Left colon (tissue), 2 donors: Measurements from ENCODE around the gene PRSS36. TPM values are rescaled to one million over a fixed set of nuclear protein-coding genes. Genes with fewer than 3 reads are reported as not detected.
"Not testable (repeated sequence)": the region's sequence is repeated elsewhere in the genome, so short reads cannot be mapped to it uniquely, and the experiment has no call there.

Experiments
- ATAC-seq: fragments of 200-7000 bp; cut with Tn5 transposase; one replicate; pipeline ENCODE4 v1.9.1; 2020; ENCODE audit warnings: mild to moderate bottlenecking, moderate library complexity
- DNase-seq, 2 donors: peaks; one replicate each; pipeline ENCODE4 v3.0.0-alpha.2; 2020
- intact Hi-C, 2 donors: fragments of 100-400 bp; cut with DNase I in 1 of 2; cut with micrococcal nuclease in 1 of 2; formaldehyde crosslinking; loops; one replicate each; pipeline versions ENCODE4 v1.11.2 to v1.14.0; 2022; cut with DNase I, micrococcal nuclease
- total RNA-seq, 2 donors: library from RNA; stranded (reverse); fragmentation: NEBNext Ultra II Directional; extraction: Animal tissue kit (Norgen Biotek cat#: 25700); gene quantifications; one replicate each; pipeline ENCODE4 v1.2.1, GENCODE V29; 2021
- donor health status: DM: no; HTN: no; CAD: no.
- donor health status: DM: yes; HTN: yes; CAD: no.

PRSS36 gene
- total RNA-seq, 2 donors from 2014 or later: 8.1 to 9.7 TPM

DNA sequence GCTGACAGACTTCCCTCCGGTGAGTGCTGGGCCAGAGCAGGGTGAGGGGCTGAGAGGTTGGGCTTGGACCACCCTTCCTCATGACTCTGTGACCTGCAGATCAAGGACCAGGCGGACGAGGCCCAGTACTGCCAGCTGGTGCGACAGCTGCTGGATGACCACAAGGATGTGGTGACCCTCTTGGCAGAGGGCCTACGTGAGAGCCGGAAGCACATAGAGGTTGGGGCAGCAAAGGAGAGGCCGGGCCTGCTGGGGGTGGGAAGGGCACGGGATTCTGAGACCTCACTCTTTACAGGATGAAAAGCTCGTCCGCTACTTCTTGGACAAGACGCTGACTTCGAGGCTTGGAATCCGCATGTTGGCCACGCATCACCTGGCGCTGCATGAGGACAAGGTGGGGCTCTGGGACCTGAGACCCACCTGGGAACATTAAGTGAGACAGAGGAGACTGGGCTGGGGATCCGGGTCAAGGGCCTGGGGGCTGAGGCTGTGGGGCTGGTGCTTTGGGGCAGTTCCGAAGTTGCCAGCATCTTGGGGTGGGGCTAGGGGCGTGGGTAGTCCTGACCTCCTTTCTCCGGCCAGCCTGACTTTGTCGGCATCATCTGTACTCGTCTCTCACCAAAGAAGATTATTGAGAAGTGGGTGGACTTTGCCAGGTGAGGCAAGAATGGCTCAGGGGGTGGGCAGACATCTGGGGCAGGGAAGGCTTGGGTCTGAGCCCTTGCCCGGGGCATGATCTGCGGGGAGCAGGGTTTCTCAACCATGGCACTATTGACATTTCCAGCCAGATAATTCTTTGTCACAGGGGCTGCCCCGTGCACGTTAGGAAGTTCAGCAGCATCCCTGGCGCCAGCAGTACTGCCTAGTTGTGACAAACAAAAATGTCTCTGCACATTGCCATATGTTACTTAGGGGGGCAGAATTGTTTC is 39.5 kb downstream of the PRSS36 start:
- DNase-seq (no peak), ATAC-seq (no peak)
- intact Hi-C loops: no loop called here

DNA sequence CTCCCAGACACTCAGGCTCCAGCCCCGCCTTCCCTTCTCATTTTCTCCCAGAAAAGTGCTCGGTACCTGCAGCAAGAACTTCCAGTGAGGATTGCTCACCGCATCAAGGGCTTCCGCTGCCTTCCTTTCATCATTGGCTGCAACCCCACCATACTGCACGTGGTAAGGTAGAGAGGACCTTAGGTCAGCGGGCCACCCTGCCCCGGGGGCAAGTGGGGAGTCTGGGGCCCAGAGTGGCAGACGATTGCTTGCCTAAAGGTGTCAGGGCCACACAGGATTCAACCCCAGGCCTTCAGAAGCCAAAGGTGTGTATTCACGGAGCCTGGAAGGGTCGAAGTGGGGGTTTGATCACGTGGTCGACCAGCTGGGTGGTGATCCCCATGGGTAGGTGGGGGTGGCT is 40.2 kb downstream of the PRSS36 start:
- intact Hi-C loops: no loop called here
- no peak for DNase-seq
- ATAC-seq: no peak

GRCh38 chr16:31108794-31109558 is 40.9 kb downstream of the PRSS36 start:
- no peak for DNase-seq
- ATAC-seq: peak; percentile 12
- intact Hi-C loops: no loop called here

- ATAC-seq (peak; percentile 82), DNase-seq (peak; percentile 74 to 79)
- intact Hi-C loops: no loop called here
Observed at GRCh38 chr16:31108035-31108793, 41.7 kb downstream of the PRSS36 start, which contains the start of gene BCKDK. BCKDK (plus strand) TSS chr16:31108386; CDS start chr16:31109224, 838 bp downstream.

- ATAC-seq: no peak
- intact Hi-C loops: no loop called here
- DNase-seq: no peak
Observed at GRCh38 chr16:31107465-31107867, 42.4 kb downstream of the PRSS36 start.

GRCh38 chr16:31106509-31107464 is 43.1 kb downstream of the PRSS36 start:
- intact Hi-C loops: no loop called here
- DNase-seq (no peak), ATAC-seq (no peak)

DNA sequence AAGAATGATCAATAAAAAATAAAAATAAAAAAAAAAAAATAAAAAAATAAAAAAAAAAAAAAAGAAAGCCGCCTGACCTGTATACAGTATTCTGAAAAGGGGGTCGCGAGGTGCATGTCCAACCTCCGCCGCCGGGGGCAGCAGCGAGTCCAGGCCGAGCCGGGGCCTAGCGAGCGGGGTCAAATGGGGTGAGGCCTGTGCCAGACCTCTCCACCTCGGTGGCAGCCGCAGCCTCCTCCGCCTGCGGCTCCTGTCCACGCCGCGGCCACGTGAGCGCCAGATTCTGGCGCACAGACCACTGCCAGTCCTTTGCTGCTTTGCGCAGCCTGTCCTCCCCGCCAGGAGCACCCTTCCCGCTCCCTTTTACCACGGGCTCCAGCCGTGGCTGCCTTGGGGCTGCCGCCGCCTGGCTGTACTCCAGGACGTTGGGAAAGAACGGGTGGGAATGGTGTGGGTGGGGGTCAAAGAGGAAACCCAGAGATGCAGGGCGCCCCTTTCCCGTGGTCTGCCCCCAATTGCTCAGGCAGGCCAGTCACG is 44.1 kb downstream of the PRSS36 start:
- ATAC-seq (peak; percentile 77), DNase-seq (peak; percentile 86 to 87)
- intact Hi-C loops: no loop called here

DNA sequence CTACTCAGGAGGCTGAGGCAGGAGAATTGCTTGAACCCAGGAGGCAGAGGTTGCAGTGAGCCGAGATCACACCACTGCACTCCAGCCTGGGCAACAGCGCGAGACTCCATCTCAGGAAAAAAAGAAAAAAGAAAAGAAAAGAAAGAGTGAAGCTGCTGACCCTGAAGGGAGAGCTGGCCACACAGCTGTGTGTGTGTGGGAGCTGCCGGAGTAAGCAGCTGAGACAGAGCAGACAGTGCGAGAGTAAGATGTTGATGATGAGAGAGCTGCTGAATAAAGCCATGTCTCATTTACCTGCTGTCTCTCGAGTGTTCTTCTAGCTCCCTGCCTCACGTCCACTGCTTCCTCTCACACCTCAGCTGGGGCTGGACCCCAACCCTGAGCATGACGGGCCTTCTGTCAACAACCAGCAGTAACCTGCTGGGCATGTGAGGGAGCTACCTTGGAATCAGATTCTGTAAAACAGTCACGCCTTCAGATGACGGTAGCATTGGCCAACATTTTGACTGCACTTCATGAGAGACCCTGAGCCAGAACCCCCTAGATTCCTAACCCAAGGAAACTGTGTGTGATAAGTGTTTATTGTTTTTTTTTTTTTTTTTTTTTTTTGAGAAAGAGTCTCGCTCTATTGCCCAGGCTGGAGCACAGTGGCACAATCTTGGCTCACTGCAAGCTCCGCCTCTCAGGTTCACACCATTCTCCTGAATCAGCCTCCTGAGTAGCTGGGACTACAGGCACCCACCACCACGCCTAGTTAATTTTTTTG is 48.8 kb downstream of the PRSS36 start:
- intact Hi-C loops, DNase-seq, ATAC-seq: not testable (repeated sequence)

DNA sequence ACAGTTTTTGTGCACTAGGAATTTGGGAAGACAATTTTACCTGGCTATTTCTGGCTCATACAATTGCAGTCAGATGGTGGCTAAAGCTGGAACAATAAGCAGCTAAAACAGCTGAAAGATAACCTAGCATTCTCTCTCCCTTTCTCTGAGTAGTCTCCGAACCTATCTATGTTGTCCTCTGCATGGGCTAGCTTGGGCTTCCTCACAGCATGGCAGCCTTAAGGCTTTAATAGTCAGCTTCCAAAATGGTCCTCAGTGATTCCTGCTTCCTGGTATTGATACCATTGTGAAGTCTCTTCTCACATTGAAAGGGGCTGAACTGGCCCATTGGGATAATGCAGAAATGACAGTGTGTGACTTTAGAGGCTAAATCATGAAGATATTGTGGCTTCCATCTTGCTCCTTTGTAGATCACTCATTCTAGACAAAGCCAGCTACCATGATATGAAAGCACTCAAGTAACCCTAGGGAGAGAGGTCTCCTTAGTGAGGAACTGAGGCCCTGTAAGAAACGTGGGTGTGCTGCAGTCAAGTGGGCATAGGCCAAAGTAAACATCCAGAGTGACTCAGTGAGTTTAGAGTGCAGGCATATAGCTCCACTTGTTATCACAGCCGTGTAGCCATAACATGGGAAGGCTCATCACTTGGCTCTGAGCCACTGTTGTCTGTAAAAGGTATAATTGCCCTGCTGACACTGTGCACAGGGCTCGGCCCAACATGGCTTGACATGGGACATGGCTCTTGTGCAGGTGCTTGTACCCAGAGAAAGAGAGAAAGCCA is 49.8 kb downstream of the PRSS36 start:
- ATAC-seq: no peak

GRCh38 chr16:31094424-31095120 is 55.3 kb downstream of the PRSS36 start, which contains the start of gene VKORC1:
VKORC1 (minus strand) TSS chr16:31094797; CDS start chr16:31094729, 68 bp downstream.
- peak; percentile 92 for ATAC-seq
- intact Hi-C loops: no loop called here

More for the DNA sequence above, 49.8 kb downstream of the PRSS36 start:
- intact Hi-C loops: no loop called here
- DNase-seq: no peak

DNA sequence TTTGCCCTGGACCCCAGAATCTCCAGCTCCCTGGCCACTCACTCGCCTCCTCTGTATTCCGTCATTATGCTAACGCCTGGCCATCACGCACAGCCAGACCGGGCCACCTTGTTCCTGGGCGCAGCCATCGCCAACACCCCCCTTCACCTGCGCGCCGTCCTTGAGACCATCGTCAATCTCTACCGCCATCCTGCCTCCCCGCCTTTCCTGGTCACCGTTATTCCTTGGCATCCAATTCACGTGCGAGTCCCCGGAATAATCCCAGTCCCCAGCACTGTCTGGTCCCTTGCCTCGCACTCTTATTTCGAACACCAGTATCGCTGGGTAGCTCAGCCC is 55.8 kb downstream of the PRSS36 start:
- peak; percentile 10 for ATAC-seq
- intact Hi-C loops: no loop called here
- DNase-seq: no peak

More at GRCh38 chr16:31094424-31095120, 55.3 kb downstream of the PRSS36 start, which contains the start of gene VKORC1:
- DNase-seq: peak; percentile 94 to 96

- intact Hi-C loops: no loop called here
- DNase-seq: no peak
- ATAC-seq: no peak
Observed at GRCh38 chr16:31093132-31093703, 56.6 kb downstream of the PRSS36 start.

DNA sequence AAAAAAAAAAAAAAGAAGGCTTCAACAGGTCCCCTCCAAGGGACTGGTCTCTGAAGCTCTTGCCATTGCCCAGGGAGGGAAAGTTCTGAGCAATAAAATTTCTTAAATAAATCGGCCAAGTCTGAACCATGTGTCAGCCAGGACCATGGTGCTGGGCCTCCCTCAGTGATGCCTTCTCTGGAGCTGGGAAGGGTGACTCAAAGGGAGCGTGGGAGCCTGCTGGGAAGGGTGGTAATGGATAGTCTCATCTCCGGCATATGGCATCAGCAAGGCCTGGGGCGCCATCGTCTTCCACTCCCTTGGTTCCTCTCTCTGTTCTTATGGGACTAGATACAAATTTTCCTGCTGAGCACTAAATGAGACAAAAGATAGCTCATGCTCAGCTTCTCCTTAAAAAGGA is 57.5 kb downstream of the PRSS36 start:
- ATAC-seq (no peak), DNase-seq (no peak)
- intact Hi-C loops: no loop called here

GRCh38 chr16:31090540-31090939 is 59.3 kb downstream of the PRSS36 start:
- DNase-seq (no peak), ATAC-seq (no peak)
- intact Hi-C loops: no loop called here

- no peak for ATAC-seq
- intact Hi-C loops: no loop called here
- no peak for DNase-seq
Observed at GRCh38 chr16:31089199-31089598, 60.7 kb downstream of the PRSS36 start.
